ENCODE data around the gene TNFAIP2.

TNFAIP2 gene

DNA sequence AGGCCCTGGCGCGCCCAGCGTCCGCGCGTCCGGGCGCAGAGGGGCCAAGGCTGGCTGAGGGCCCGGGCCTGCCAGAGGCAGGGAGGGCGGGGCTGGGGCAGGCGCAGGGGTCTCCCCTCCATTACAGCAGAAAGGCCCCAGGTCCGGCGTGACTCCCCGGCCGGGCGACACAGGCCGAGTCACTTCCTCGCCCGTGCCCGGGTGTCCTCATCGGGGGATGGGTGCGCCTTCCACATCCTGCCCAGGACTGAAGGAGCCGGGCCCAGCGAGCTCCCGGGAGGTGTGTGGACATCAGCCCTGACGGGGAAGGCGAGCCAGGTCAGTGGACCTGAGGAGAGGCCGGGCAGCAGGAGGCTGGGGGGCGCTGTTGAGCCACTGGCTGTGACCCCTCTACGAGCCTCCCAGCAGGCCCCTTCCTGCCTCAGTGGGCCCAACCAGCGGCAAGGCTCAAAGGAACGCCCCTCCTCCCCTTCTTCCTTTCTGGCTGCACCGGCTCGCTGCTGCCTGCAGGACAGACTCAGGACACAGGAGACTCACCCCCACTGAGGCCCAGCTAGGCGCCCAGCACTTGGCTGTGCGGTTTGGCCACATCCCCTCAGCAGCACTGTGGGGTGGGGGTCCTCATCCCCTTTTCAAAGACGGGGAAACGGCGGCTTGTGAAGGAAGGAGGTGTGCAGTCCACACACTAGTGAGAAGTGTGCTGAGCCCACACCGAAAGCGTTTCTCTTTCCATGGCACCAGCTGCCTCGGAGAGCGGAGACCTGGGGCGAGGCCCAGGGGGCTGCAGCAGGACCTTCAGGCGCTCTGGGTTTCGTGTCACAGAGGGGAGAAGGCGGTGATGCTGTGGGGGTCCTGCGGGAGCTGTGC is 606 bp downstream of the TNFAIP2 start:
- DNase-seq, result no peak

DNA sequence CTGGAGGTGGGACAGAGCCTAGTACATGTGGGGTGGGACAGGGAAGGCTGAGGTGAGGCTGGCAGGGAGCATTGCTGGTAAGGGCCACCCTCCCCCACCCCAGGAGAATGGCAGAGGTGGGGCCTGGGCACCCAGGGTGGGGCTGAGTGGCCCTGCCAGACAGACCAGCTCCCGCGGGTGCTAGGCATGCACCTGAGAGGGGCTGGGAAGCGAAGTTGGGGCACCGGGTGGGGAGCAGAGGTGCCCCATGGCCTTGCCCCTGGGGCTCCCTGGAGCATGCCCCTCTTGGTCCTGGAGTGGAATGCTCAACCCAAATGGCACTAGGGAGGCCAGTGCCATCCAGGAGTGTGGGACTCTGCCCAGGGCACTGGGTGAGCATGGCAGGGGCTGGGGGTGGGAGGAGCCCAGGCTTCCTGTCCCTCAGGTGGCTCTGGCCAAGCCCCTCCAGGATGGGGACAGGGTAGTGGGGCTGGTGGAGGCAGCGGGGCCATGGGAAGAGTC is 1.3 kb downstream of the TNFAIP2 start:
- DNase-seq, result no peak

DNA sequence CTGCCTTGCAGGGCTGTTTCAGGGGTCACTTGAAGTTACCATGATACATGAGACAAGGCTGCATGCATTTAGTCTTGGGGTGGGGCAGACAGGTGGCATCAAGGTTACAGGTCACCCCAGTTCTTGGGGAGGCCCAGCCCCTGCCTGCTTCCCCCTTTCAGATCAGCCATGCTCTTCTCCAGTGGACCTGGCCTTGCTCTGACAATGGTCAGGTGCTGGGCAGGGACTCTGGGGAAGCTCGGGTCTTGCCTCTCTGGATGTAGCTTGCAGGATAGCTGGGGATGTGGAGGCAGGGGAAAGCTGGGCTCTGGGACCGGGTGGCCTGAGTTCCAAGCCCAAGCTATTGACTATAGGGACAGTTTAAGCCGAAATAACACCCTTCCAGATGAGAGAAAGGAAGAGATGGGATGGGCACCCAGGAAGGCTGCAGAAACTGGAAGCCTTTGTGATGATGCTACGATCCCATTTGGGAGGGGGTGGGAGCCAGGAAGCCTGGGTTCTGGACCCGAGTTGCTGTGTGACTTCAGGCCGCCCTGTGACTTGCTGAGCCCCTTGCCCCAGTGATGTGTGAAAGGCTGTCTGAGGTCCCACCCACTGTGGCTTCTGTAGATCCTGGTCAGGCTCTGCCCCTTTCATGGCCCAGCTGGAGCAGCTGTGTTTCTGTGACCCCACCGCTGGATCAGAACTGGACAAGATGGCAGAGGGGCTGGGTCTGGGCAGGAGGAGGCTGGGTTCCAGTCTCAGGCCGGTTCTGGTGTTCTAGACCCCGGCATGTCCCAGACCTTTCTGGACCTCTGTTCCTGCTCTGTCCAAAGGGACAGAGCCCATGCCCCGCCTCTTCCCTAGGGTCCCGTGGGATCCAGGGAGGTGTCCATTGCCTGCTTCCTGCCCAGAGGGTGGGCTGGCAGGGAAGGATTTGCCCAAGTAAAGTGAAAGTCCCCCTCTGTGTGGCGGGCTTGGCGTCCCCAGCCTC is 2.1 kb downstream of the TNFAIP2 start:
- no peak for DNase-seq

DNA sequence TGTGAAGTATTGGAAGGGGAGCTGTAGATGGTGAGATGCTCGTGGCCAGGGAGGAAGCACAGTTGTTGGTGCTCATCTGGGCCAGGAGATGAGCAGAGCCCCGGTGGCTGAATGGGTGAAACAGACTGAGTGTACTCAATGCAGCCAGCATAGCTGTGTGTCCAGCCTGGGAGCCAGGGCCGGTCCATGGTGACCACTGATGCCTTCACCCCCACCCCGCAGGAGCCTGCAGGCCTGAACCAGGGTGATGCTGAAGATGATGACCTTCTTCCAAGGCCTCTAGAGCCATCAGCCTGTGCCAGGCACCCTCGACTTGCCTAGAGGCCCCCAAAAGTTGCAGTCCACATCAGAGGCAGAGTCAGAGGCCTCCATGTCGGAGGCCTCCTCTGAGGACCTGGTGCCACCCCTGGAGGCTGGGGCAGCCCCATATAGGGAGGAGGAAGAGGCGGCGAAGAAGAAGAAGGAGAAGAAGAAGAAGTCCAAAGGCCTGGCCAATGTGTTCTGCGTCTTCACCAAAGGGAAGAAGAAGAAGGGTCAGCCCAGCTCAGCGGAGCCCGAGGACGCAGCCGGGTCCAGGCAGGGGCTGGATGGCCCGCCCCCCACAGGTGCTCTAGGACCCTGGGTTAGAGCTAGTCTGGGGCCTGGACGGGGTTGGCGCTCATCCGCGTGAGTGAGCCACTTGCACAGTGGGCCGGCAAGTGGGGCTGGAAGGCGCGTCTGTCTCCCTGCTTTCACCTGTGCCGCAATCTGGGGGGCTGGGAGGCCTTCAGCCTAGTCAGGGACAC is 3.0 kb downstream of the TNFAIP2 start:
- DNase-seq, result no peak

DNA sequence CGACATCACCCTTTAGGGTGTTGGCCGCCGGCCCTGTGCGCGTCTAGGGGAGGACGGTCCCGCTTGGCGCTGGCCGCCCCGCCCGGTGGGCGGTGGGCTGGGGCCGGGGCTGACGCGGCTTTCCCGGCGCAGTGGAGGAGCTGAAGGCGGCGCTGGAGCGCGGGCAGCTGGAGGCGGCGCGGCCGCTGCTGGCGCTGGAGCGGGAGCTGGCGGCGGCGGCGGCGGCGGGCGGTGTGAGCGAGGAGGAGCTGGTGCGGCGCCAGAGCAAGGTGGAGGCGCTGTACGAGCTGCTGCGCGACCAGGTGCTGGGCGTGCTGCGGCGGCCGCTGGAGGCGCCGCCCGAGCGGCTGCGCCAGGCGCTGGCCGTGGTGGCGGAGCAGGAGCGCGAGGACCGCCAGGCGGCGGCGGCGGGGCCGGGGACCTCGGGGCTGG is 3.6 kb downstream of the TNFAIP2 start:
- DNase-seq, result no peak

DNA sequence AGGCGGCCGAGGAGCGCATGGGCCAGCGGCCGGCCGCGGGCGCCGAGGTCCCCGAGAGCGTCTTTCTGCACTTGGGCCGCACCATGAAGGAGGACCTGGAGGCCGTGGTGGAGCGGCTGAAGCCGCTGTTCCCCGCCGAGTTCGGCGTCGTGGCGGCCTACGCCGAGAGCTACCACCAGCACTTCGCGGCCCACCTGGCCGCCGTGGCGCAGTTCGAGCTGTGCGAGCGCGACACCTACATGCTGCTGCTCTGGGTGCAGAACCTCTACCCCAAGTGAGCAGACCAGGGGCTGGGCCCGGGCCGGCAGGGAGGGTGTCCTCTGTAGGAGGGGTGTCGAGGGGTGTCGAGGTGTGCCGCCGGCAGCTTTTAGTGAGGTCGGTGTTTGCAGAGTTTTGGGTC is 4.1 kb downstream of the TNFAIP2 start:
- DNase-seq, result no peak

DNA sequence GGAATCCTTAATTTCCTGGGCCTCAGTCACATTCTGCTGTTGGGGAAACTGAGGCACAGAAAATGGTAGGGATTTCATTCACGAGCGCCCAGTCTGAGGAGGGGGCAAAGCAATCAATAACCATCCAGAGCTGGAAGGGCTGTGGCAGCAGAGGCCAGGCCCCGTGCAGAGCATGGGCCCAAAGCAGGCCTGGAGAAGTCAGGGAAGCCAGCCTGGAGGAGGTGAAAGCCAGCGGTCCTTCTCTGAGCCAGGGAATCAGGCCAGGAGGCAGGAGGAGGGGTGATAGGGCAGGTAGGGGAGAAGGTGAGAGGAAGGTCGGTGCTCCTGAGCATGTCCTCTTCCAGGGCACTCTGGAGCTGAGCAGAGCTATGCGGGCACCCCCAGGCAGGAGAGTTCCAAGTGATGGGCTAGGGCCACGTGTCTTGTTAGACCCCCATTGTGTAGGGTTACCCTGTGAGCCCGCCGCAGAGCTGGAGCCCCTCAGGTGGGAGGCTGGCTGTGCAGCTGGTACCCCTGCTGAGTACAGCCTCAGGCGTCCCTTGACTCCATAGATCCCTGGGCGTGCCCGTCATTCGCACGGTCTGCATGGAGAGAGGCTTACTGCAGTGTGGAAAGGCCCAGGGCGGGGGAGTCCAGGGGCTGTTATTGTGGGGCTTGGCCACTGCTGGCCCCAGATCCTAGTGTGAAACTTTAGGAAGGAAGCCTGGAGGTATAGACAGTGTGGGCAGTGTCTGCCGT is 4.8 kb downstream of the TNFAIP2 start:
- DNase-seq, result no peak

DNA sequence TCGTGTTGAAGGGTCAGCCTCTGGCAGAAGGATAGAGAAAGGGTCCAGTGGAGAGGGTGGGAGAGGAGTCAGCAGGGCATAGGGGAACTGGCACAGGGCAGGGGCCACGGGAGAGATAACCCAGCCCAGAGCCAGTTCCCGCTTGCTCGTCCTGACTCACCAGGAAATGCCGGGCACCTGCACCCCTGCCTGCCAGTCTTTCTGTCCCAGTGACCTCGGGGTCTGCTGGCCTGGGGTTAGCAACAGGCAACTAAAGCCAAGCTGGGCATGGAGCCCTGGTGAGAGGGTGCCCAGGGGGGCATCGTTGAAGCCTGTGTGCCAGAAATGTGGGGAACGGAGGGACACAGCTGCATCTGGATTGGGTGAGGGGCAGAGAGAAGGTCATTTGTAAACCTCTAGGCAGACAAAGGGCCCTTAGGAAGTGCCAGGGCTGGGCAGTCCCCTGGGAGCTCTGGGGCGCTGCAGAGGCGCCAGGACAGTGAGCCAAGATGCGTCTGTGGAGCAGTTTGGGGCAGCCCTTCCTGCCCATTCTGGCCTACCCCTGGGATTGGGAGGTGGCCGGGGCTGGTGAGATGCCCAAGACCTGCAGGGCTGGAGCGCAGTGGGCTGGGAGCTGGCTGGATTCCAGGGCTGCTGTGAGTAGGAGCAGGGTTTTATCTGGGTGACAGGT is 5.5 kb downstream of the TNFAIP2 start:
- no peak for DNase-seq

DNA sequence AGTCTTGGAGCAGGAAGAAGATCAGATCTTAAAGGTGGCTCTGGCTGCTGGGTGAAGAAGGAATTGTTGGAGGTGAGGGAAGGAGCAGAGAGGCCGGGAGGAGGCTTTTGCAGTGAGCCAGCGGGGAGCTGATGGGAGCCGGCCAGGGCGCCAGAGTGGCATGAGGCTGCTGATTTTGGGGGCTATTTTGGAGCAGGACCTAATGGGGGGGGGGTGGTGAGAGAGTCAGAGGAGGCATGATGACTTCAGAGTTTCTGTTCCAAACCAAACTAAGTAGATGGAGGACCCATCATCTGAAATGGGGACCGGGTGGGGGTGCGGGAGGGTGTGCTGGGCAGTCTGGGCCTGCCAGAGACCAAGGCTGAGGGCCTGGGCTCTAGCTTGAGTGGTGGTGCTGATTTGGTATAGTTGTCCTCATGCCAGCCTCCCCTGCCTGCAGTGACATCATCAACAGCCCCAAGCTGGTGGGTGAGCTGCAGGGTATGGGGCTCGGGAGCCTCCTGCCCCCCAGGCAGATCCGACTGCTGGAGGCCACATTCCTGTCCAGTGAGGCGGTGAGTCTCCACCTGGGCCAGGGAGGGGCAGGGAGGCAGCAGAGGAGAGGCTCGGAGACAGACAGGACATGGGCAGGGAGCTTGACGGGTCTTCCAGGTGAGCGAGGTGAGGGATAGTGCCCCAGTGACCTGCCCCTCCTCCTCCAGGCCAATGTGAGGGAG is 6.2 kb downstream of the TNFAIP2 start:
- peak; percentile 74 for DNase-seq

DNA sequence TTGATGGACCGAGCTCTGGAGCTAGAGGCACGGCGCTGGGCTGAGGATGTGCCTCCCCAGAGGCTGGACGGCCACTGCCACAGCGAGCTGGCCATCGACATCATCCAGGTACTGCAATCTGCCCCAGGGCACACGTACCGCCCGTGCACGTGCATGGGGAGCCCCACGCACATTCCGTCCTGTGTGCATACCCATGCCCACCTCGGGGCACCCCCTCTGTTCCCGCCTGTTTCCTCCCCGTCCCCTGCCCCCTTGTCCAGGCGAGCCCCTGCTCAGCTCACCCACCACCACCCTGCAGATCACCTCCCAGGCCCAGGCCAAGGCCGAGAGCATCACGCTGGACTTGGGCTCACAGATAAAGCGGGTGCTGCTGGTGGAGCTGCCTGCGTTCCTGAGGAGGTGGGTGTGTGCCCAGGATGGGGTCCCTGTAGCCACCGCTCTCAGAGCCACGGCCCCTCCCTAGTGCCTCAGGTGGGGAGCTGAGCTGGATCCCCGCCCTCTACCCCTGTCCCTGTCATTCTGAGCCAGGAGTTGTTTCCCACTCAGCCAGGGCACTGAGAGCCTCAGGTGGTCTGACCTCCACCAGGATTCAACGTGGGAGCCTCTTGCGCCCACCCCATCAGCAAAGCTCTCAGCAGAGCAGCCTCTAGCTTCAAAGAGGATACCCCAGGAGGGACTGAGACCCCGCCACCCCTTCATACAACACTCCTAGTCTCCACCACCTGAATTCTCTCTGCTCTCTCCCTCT is 6.9 kb downstream of the TNFAIP2 start:
- DNase-seq, result no peak

DNA sequence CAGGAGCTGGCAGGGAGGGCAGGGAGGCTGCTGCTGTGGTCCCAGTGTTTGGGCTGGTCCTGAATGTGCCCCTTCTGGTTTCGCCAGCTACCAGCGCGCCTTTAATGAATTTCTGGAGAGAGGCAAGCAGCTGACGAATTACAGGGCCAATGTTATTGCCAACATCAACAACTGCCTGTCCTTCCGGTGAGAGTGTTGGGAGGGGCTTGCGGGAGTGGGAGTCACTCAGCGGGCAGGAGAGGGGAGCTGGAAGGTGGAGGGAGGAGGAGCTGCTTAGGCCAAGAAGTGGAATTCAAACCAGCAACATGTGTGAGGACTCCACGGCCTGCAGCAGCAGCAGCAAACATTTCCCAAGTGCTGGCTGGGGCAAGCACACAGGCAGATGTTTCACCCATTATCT is 7.7 kb downstream of the TNFAIP2 start:
- DNase-seq, result peak; percentile 85

DNA sequence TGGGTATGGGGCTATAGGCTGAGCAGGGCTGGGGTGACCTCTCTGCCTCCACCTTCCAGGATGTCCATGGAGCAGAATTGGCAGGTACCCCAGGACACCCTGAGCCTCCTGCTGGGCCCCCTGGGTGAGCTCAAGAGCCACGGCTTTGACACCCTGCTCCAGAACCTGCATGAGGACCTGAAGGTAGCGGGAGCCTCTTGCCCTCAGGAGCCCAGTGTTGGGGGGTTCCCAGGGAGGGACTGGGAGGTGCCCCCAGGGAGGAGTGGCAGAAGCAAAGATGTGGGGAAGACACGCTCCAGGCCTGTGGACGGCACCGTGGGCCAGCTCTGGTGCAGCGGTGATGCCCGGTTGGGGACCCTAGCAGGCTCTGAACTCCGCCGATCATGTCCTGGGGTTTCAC is 8.3 kb downstream of the TNFAIP2 start:
- DNase-seq, result no peak

DNA sequence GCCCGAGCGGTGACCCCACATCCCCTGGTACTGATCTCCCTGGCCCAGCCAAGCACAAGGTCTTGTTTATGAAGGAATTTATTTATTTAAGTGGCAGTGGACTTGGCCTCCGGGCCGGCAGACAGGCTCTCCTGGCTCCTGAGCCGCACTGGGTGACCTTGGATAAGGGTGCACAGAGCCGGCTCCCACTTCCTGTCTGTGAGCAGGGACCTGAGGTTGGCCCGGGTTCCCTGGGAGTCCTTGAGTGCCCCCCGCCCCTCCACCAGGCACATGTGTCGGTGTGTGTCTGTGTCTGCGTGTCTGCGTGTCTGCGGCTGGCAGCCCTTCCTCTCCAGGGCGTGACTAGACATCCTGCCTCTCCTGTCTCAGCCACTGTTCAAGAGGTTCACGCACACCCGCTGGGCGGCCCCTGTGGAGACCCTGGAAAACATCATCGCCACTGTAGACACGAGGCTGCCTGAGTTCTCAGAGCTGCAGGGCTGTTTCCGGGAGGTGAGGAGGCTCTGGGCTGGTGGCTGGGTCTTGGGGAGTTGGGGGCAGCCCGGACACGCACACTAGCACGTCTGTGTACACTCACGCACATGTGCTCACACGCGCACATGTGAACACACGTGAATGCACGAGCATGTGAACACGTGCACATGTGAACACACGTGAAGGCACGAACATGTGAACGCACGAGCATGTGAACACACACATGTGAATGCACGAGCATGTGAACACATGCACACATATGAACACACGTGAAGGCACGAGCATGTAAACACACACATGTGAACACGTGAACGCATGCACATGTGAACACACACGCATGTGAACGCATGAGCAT is 9.3 kb downstream of the TNFAIP2 start:
- no peak for DNase-seq

DNA sequence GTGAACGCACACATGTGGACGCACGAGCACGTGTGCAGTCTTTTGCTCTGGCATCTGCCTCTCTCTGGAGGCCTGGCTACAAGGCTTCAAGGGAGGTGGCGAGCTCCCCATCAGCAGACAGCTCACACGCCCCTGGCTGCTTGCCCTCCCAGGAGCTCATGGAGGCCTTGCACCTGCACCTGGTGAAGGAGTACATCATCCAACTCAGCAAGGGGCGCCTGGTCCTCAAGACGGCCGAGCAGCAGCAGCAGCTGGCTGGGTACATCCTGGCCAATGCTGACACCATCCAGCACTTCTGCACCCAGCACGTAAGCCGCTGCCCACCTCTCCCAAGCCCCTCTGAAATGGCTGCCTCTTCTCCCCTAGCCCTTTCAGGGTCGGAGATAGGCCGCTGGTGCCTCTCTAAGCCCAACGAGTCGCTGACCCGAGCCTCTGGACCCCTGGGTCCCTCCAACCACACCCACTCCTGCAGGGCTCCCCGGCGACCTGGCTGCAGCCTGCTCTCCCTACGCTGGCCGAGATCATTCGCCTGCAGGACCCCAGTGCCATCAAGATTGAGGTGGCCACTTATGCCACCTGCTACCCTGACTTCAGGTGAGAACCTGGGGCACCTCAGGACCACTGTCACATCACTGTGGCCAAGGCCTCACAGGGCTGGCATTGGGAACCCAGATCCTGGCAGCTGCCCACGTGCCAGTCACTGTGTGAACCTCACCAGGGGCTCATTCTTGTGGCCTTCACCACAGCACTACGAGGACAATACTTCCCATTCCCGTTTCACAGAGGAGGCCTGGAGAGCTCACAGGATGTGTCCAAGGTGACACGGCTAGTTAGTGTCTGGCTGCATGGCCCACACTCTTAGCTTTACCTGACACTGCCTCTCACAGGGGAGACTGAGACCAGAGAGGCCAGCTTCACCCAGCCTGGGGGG is 10.2 kb downstream of the TNFAIP2 start:
- no peak for DNase-seq

DNA sequence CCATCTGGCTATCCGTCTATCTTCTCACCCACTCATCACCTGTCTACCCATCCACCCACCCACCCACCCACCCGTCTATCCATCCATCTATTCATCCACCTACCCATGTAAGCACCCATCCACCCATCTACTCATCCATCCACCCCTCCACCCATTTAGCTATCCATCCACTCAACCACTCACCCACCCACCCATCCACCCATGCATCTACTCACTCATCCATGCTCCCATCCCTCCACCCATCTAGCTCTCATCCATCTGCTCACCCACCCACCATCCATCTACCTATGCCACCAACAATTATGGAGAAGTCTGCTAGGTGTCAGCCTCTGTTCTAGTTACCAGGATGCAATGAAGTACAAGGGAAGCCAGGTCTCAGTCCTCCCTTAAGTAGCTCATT is 11.1 kb downstream of the TNFAIP2 start:
- DNase-seq, result no peak

DNA sequence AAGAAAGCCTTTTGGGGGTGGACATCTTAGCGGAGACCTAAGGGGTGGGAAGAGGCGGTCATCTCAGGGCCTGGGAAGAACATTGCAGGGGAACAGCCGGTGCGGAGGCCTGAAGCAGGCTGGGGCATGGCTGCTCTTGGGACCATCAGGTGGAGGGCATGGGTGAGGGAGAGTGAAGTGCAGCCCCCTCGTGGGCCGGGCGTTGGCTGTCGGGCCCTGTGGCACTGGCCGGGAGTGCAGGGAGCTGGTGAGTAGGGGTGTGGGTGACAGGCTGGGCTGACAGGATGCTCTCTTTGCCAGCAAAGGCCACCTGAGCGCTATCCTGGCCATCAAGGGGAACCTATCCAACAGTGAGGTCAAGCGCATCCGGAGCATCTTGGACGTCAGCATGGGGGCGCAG is 11.7 kb downstream of the TNFAIP2 start:
- no peak for DNase-seq

DNA sequence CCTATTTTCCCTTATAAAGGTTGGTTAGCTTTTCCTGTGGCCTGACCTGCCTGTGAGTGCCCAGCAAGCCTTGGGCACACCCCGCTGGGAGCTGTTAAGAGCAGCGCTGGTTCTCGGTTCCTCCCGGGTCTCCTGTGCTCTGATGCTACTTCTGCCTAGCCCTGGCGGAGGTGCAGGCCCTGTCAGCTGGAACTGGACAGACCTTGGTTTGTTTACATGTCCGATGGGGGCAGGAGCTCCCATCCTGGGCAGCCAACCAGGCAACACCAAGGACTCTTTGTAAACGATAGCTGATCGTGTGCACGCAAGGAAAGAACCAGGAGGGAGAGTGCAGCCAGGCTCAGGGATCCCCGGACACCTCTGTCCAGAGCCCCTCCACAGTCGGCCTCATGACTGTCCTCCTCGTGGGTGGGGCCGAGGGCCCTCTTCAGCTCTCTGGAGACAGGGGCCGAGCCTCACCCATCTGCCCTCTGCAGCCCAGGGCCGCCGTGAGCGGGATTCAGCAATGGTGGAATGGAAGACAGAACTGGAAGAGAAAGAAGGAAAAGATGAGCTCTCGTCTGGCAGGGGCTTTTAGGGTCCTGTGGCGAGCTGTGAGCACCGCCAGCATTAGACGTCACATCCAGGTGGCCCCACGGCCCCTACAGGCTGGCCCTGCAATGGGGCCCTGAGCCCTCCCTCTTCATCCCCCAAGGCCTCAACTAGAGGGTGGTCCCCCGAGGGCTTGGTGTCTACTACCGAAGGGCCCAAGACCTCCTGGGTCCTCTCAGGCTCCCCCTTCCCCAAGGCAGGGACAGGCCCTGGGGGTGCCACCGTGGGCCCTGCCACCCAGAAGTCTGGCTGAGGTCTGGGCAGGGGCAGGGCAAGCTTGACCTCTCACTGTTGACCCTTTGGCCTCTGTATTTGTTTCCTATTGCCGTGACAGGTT is 12.3 kb downstream of the TNFAIP2 start:
- DNase-seq, result peak; percentile 11
